ENCODE measurements around the gene ULK3. TPM values are rescaled to one million over a fixed set of nuclear protein-coding genes. Genes with fewer than 3 reads are reported as not detected.

The ULK3 gene
- total RNA-seq, 1 donor from 2014 or later = 34.8 TPM

DNA sequence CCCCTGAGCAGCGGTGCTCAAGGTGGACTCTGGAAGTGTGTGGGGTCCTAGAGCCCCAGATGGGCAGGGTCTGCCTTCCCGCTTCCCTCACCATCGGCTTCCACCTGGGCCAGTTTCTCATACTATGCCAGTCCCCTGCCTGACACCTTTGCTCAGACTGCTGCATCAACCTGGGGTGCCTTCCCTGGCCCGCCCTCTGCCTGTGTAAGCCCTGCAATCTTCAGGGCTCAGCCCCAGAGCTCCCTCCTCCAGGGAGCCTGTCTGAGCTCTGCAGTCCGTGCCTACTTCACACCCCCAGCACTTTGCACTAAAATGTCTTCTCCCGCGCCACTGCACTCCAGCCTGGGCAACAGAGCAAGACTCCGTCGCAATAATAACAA, 48.0 kb downstream of the ULK3 start:
- Mint-ChIP-seq H3K27ac (no peak overlapping the region), H3K4me1 (peaks cover 9% of the 10 kb centered on the region), H3K36me3 (no peaks in the 10 kb centered on the region), H3K27me3 (ENCODE audit: low read depth) (no peaks in the 10 kb centered on the region), H3K9me3 (no peaks in the 10 kb centered on the region), H3K4me3 (no peak overlapping the region)
- TF ChIP-seq, protein P1, sequence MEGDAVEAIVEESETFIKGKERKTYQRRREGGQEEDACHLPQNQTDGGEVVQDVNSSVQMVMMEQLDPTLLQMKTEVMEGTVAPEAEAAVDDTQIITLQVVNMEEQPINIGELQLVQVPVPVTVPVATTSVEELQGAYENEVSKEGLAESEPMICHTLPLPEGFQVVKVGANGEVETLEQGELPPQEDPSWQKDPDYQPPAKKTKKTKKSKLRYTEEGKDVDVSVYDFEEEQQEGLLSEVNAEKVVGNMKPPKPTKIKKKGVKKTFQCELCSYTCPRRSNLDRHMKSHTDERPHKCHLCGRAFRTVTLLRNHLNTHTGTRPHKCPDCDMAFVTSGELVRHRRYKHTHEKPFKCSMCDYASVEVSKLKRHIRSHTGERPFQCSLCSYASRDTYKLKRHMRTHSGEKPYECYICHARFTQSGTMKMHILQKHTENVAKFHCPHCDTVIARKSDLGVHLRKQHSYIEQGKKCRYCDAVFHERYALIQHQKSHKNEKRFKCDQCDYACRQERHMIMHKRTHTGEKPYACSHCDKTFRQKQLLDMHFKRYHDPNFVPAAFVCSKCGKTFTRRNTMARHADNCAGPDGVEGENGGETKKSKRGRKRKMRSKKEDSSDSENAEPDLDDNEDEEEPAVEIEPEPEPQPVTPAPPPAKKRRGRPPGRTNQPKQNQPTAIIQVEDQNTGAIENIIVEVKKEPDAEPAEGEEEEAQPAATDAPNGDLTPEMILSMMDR (IDR thresholded peaks at IDR 0.05; ENCODE audit: unreplicated experiment) = no peak
- no peak for DNase-seq (ENCODE audit: low spot score in 2 of 2, unreplicated experiment in 2 of 2)

DNA sequence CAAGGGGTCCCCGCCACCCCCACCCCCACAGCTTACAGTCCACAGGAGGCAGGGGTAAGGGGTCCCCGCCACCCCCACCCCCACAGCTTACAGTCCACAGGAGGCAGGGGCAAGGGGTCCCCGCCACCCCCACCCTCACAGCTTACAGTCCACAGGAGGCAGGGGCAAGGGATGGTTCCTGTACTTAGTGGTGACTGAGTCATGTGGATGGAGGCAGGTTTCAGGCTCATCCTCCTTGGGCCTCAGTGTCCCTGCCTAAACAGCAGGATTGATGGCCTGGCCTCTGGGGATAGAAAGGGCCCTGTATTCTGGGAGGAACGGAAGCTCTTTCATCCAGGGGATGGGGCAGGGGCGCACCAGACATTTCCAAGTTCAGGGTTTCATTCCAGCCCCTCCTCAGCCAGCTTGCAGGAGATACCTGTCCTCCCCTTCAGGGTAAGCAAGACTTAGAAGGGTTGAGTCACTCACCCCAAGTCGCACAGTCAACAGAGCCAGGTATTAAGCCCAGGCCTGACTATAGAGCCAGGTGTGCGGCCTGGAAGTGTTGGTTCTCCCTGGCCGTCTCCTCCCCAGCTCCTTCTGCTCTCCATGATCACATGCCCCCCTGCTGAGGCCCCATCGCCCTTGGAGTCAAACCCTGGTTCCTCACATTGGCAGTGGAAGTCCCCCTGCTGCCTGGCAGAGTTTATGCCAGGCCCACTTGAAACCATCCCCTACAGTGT, 48.5 kb downstream of the ULK3 start:
- Mint-ChIP-seq H3K27ac (no peak overlapping the region), H3K9me3 (no peaks in the 10 kb centered on the region), H3K27me3 (ENCODE audit: low read depth) (no peaks in the 10 kb centered on the region), H3K4me1 (peaks cover 13% of the 10 kb centered on the region), H3K4me3 (no peak overlapping the region), H3K36me3 (no peaks in the 10 kb centered on the region)
- DNase-seq (ENCODE audit: low spot score in 2 of 2, unreplicated experiment in 2 of 2) = no peak
- TF ChIP-seq, protein P1 (IDR thresholded peaks at IDR 0.05; ENCODE audit: unreplicated experiment) = no peak

DNA sequence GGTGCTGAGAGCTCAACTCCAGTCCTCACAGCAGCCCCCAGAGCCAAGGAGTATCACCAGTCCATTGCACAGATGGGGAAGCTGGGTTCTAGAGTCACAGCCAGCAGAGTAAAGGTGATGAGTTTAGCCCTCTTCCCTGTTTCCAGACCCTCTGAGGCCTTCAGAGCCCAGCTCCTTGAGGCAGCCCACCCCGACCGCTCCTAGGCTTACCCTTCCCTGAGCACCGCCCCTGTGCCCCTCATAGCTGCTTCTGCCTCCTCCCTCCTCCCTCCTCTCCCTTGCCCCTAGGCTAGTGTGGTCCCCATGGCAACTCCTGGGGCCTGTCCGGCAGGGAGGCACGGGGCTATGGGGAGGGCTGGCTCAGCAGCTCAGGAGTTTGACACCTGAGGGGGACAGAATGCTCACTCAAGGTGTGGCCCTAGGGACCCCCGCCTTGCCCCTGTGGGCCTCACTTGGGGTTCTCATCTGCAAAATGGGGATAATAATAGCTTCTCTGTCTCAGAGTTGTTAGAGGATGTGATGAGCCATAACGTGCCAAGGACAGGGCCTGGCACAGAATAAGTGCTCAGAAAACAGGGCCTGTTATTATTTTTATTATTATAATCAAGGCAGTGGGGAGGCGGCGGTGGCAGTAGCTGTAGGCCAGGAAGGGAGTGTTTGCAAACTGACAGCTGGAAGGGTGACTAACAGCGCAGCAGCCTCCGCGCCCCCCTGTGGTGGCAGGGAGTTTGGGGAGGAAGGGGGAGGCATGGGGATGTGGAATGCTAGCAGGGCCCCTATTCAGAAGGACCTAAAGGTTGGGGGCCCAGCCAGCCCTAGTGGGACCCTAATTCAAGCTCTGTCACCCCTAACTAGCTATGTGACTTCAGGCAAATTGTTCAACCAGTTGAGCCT, 49.6 kb downstream of the ULK3 start:
- DNase-seq (ENCODE audit: low spot score in 2 of 2, unreplicated experiment in 2 of 2) = no peak
- Mint-ChIP-seq H3K27me3 (ENCODE audit: low read depth) (no peaks in the 10 kb centered on the region), H3K9me3 (no peaks in the 10 kb centered on the region), H3K36me3 (no peaks in the 10 kb centered on the region), H3K4me3 (no peak overlapping the region), H3K27ac (no peak overlapping the region), H3K4me1 (peaks cover 21% of the 10 kb centered on the region)
- TF ChIP-seq, protein P1 (IDR thresholded peaks at IDR 0.05; ENCODE audit: unreplicated experiment) = no peak

DNA sequence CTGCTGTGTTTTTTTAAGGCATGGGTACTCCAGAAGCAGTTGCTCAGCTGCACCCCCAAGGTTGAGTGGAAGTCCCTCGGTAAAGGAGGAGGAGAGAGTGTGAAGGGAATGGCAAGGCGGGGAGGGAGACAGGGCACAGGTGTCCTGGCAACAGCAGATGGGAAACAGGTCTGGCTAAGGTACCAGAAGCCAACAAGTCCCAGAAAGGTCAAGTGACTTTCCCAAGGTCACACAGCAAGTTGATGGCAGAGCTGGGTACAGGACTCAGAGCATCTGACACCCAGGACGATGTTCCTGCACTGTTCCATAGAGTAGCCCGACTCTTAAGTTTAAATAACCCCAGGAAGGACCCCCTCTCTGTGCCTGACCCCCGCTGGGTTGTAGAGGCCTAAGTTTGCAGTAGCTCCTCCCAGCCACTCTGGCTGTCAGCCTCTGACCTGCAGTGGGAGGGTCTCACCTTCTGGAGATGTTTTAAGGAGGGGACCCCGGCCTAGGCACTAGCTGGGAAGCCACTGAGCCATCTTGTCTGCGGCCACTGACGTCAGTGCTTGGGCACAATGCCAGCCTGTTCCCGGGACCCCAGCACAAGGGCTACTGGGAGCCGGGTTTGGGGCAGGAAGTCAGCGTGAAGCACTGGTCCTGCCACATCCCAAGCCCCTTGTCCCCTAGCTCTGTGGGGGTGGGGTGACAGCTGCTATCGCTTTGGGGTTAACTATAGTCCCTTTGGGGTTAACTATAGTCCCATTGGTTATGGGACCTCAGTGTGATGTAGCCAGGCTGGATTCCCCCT, 50.5 kb downstream of the ULK3 start:
- Mint-ChIP-seq H3K27ac (no peak overlapping the region), H3K4me3 (no peak overlapping the region), H3K27me3 (ENCODE audit: low read depth) (no peaks in the 10 kb centered on the region), H3K36me3 (no peaks in the 10 kb centered on the region), H3K9me3 (no peaks in the 10 kb centered on the region), H3K4me1 (peaks cover 28% of the 10 kb centered on the region)
- TF ChIP-seq, protein P1 (IDR thresholded peaks at IDR 0.05; ENCODE audit: unreplicated experiment) = no peak
- DNase-seq (ENCODE audit: low spot score in 2 of 2, unreplicated experiment in 2 of 2) = no peak

DNA sequence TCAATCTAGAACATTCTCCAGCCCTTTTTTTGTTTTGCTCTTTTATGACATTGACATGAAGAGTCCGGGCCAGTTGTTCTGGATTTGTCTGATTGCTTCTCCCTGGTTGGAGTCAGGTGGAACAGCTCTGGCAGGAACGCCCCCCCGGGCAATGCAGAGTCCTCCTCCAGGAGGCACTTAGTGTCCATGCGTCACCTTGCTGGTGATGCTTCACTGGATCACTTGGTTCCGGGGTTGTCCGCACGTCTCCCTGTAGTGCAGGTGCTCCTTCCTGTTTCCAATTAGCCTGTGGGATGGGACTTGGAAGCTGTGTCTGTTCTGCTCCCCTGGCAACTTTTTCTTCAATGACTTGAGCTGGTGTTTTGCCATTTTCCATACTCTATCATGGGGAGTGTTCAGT, 51.3 kb downstream of the ULK3 start:
- DNase-seq (ENCODE audit: low spot score in 2 of 2, unreplicated experiment in 2 of 2) = no peak
- Mint-ChIP-seq H3K4me1 (peaks cover 28% of the 10 kb centered on the region), H3K27me3 (ENCODE audit: low read depth) (no peaks in the 10 kb centered on the region), H3K36me3 (no peaks in the 10 kb centered on the region), H3K27ac (no peak overlapping the region), H3K4me3 (no peak overlapping the region), H3K9me3 (no peaks in the 10 kb centered on the region)
- TF ChIP-seq, protein P1 (IDR thresholded peaks at IDR 0.05; ENCODE audit: unreplicated experiment) = no peak

All from mesothelial cell of epicardium (in vitro differentiated cells).